Uterus (tissue), 2 donors: ENCODE results near the gene KRTAP24-1.

Experiments
- POLR2A ChIP-seq, 2 donors: fragments of 450-650 bp; IDR thresholded peaks; one replicate each; pipeline ENCODE4 v1.6.1; 2016; ENCODE audit warnings: antibody characterized with exemption in 2 of 2, mild to moderate bottlenecking in 1 of 2, moderate library complexity in 1 of 2
- TF ChIP-seq, protein P1 (sequence below), 4 experiments: fragments of 200-600 bp in 2 of 4; fragments of 450-650 bp in 2 of 4; sonication (generic) in 2 of 4; IDR thresholded peaks; one replicate each; pipeline ENCODE4 v1.5.1; 2016 to 2019; ENCODE audit warnings: antibody characterized with exemption in 4 of 4, mild to moderate bottlenecking in 2 of 4, moderate library complexity in 1 of 4

DNA sequence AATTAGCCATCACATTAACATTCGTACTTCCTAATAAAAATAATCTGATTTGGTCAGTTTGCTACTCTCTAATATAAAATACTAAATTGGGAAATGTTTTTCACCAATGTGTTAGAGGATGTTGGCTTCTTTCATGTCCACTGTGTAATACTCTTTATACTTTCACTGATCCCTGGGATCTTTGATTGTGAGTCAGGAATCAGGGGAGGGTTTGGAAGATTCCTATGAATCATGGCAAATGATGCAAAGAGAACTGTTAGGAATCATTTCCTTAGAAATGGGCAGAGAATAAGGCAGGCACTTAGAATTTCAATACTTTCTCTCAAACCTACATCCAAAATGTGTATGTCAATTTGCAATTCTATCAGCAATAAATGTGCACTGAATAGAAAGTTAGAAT is 31.0 kb downstream of the KRTAP24-1 start:
- TF ChIP-seq, protein P1, sequence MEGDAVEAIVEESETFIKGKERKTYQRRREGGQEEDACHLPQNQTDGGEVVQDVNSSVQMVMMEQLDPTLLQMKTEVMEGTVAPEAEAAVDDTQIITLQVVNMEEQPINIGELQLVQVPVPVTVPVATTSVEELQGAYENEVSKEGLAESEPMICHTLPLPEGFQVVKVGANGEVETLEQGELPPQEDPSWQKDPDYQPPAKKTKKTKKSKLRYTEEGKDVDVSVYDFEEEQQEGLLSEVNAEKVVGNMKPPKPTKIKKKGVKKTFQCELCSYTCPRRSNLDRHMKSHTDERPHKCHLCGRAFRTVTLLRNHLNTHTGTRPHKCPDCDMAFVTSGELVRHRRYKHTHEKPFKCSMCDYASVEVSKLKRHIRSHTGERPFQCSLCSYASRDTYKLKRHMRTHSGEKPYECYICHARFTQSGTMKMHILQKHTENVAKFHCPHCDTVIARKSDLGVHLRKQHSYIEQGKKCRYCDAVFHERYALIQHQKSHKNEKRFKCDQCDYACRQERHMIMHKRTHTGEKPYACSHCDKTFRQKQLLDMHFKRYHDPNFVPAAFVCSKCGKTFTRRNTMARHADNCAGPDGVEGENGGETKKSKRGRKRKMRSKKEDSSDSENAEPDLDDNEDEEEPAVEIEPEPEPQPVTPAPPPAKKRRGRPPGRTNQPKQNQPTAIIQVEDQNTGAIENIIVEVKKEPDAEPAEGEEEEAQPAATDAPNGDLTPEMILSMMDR (IDR thresholded peaks at IDR 0.05): no peak
- no peak for TF ChIP-seq POLR2A (IDR thresholded peaks at IDR 0.05)
